ENCODE data around the gene FLNB. TPM values are rescaled to one million over a fixed set of nuclear protein-coding genes. Genes with fewer than 3 reads are reported as not detected.

FLNB gene
- total and polyA plus RNA-seq, 2 of the 8 experiments (the other 6 are each of a cell fraction or from before 2014, with no cell fraction given): 72.3 to 118 TPM

DNA sequence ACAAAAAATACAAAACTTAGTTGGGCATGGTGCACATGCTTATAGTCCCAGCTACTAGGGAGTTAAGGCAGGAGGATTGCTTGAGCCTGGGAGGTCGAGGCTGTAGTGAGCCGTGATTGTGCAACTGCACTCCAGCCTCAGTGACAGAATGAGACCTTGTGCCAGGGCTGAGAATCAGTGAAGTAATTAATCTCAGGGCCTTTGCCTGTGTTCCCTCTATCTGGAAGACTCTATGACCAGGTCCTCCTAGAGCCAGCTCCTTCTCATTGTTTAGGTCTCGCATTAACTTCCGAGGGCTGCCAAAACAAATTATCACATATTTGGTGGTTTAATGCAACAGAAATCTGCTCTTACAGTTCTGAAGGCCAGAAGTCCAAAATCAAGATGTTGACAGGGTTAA, 41.4 kb upstream of the FLNB start:
- Histone ChIP-seq H3K27me3 (replicated peaks in 1 of 4; ENCODE audit: control insufficient read depth in 3 of 4, extremely low read depth in 1 of 4, insufficient read depth in 3 of 4, low read length in 3 of 4) (no peaks in the 10 kb centered on the region), H3K9me3 (ENCODE audit: insufficient read depth in 2 of 2, low read depth in 1 of 2, low read length in 1 of 2) (no peaks in the 10 kb centered on the region), H2BK120ac (replicated peaks; ENCODE audit: low read depth, low read length) (no peak overlapping the region), H3K36me3 (ENCODE audit: control insufficient read depth in 2 of 4, insufficient read depth in 4 of 4, low read length in 3 of 4) (no peaks in the 10 kb centered on the region), H3K4ac (replicated peaks; ENCODE audit: insufficient read length, low read depth, low read length) (no peak overlapping the region), H3K9ac (replicated peaks in 1 of 4; ENCODE audit: extremely low read depth in 1 of 4, low read depth in 3 of 4, low read length in 3 of 4) (no peak overlapping the region), H2BK20ac (ENCODE audit: low read length) (no peak overlapping the region), H2BK12ac (ENCODE audit: low read depth, low read length) (no peak overlapping the region), H3K4me3 (ENCODE audit: extremely low read depth in 1 of 4, insufficient read depth in 2 of 4, low read depth in 3 of 4, low read length in 4 of 4) (no peak overlapping the region), H3K23ac (ENCODE audit: insufficient read length) (no peak overlapping the region), H3K4me1 (replicated peaks in 1 of 4; ENCODE audit: control insufficient read depth in 3 of 4, insufficient read depth in 4 of 4, low read length in 3 of 4) (peaks cover 0 to 10% (median 3%) of the 10 kb centered on the region in 4 experiments; a peak in 6 of 7 replicates), H3K56ac (replicated peaks; ENCODE audit: insufficient read length, low read depth, low read length) (no peak overlapping the region), H2BK5ac (ENCODE audit: low read depth, low read length) (no peak overlapping the region), H4K20me1 (replicated peaks in 1 of 2; ENCODE audit: control insufficient read depth in 1 of 2, insufficient read depth in 2 of 2, low read length in 2 of 2) (no peaks in the 10 kb centered on the region), H3K27ac (ENCODE audit: low read depth, low read length) (no peak overlapping the region), H3K4me2 (ENCODE audit: insufficient read depth in 1 of 2, low read depth in 2 of 2, low read length in 2 of 2) (no peak overlapping the region), H2AFZ (ENCODE audit: low read length) (no peak overlapping the region), H2AK5ac (ENCODE audit: low read depth, low read length) (no peak overlapping the region), H4K8ac (ENCODE audit: extremely low read depth, insufficient read depth, low read length) (no peak overlapping the region), H3K79me1 (ENCODE audit: low read depth, low read length) (no peaks in the 10 kb centered on the region), H4K5ac (ENCODE audit: insufficient read length, low read depth, low read length) (no peak overlapping the region), H3K18ac (ENCODE audit: extremely low read depth, low read length) (no peak overlapping the region), H3K23me2 (ENCODE audit: low read depth, low read length) (no peaks in the 10 kb centered on the region), H3K14ac (ENCODE audit: insufficient read length) (no peak overlapping the region), H2BK15ac (ENCODE audit: low read length) (no peak overlapping the region), H3K79me2 (ENCODE audit: control insufficient read depth in 1 of 2, insufficient read depth in 2 of 2, low read length in 2 of 2) (no peaks in the 10 kb centered on the region), H4K91ac (replicated peaks; ENCODE audit: insufficient read length, low read length) (no peak overlapping the region)
- whole genome bisulfite sequencing, 2 experiments (ENCODE audit: extremely low coverage in 1 of 2, insufficient coverage in 1 of 2, insufficient read length in 1 of 2, insufficient replicate concordance in 2 of 2, low coverage in 1 of 2, low lambda C conversion rate in 2 of 2, missing lambda C conversion rate in 1 of 2): 67% methylated on average over 4 of the region's 4 CpGs; no CpG with 5 or more reads in 1 of the 2 experiments
- DNase-seq (ENCODE audit: low read depth in 1 of 2, low spot score in 2 of 2): no peak
- CTCF ChIA-PET (ENCODE audit: partially characterized antibody): no interaction called here
- TF ChIP-seq, protein P1, sequence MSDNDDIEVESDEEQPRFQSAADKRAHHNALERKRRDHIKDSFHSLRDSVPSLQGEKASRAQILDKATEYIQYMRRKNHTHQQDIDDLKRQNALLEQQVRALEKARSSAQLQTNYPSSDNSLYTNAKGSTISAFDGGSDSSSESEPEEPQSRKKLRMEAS (IDR thresholded peaks at IDR 0.05): no peak
- TF ChIP-seq EGR1 (IDR thresholded peaks at IDR 0.05; ENCODE audit: borderline replicate concordance, low read depth, low read length) (no peak), ZNF274 (IDR thresholded peaks at IDR 0.05; ENCODE audit: borderline replicate concordance, extremely low read depth, low read length) (no peak), EP300 (IDR thresholded peaks at IDR 0.05; ENCODE audit: borderline replicate concordance in 1 of 2, low read depth in 2 of 2, low read length in 2 of 2) (no peak), SAP30 (IDR thresholded peaks at IDR 0.05; ENCODE audit: insufficient read depth, insufficient replicate concordance, low read length) (no peak), SRF (IDR thresholded peaks at IDR 0.05; ENCODE audit: low read depth, low read length) (no peak)
- FAIRE-seq: no peak
- POLR2A ChIA-PET (ENCODE audit: partially characterized antibody): interaction anchor here (1.0 kb wide), 1 partner anchor 19 kb away, joined by 3 read pairs; no protein-coding TSS in a partner anchor
